ENCODE results near the gene SLC30A2. TPM values are rescaled to one million over a fixed set of nuclear protein-coding genes. Genes with fewer than 3 reads are reported as not detected.

SLC30A2 gene
- total RNA-seq, 1 experiment from 2014 or later, result 0.35 TPM

- Histone ChIP-seq H3K23ac (ENCODE audit: insufficient read length, low read depth, low read length) (no peak overlapping the region), H3K27me3 (ENCODE audit: insufficient read depth, low read length) (no peaks in the 10 kb centered on the region), H2BK5ac (ENCODE audit: insufficient read length, low read length) (no peak overlapping the region), H2BK12ac (ENCODE audit: insufficient read length, low read depth, low read length) (no peak overlapping the region), H2AK5ac (ENCODE audit: insufficient read length, low read length) (no peak overlapping the region), H3K23me2 (ENCODE audit: insufficient read length, low read depth, low read length, poor library complexity, severe bottlenecking) (peaks cover 5% of the 10 kb centered on the region), H3K4me2 (ENCODE audit: insufficient read depth, insufficient read length, low read length) (no peak overlapping the region), H3K27ac (ENCODE audit: insufficient read length, low read depth, low read length) (no peak overlapping the region), H3K79me2 (ENCODE audit: insufficient read depth, low read length) (no peaks in the 10 kb centered on the region), H3K9me3 (ENCODE audit: control insufficient read depth, low read depth, low read length) (no peaks in the 10 kb centered on the region), H2BK120ac (ENCODE audit: low read depth, low read length, poor library complexity, severe bottlenecking) (no peak overlapping the region), H3T11ph (ENCODE audit: low read length) (no peak overlapping the region), H4K8ac (replicated peaks; ENCODE audit: insufficient read length, low read depth, low read length) (no peak overlapping the region), H3K9ac (ENCODE audit: extremely low read depth, insufficient read length, low read length) (no peak overlapping the region), H4K5ac (ENCODE audit: insufficient read length, low read depth, low read length) (no peak overlapping the region), H3K14ac (ENCODE audit: insufficient read depth, low read length) (no peak overlapping the region), H3K56ac (ENCODE audit: insufficient read length, low read depth, low read length) (no peak overlapping the region), H3K18ac (ENCODE audit: insufficient read length, low read depth, low read length) (no peak overlapping the region), H2BK20ac (ENCODE audit: low read depth, low read length, poor library complexity, severe bottlenecking) (no peak overlapping the region), H4K91ac (ENCODE audit: insufficient read length, low read depth, low read length) (no peak overlapping the region), H3K79me1 (ENCODE audit: insufficient read depth, low read depth, low read length, poor library complexity, severe bottlenecking) (no peaks in the 10 kb centered on the region), H4K20me1 (ENCODE audit: control insufficient read depth, insufficient read depth, insufficient read length) (no peaks in the 10 kb centered on the region), H3K4ac (ENCODE audit: low read depth, low read length) (no peak overlapping the region), H3K4me1 (ENCODE audit: insufficient read depth, low read length) (peaks cover 3% of the 10 kb centered on the region; the same call in 1 of the 2 replicates), H2AFZ (ENCODE audit: low read length) (no peak overlapping the region), H2BK15ac (ENCODE audit: low read depth, low read length) (no peak overlapping the region)
- TF ChIP-seq CTCF (conservative IDR thresholded peaks at IDR 0.05), result no peak
- Mint-ChIP-seq H3K27me3 (ENCODE audit: low read depth) (no peaks in the 10 kb centered on the region), H3K27ac (no peak overlapping the region; a peak in 1 of 7 replicates), H3K9me3 (no peaks in the 10 kb centered on the region; a peak in 1 of 5 replicates), H3K4me1 (peaks cover 14 to 24% of the 10 kb centered on the region in 2 experiments), H3K36me3 (ENCODE audit: insufficient read depth in 1 of 3, low read depth in 3 of 3) (peaks cover 0 to 4% (median 0%) of the 10 kb centered on the region in 3 experiments; a peak in 2 of 7 replicates), H3K4me3 (no peak overlapping the region)
- no CpG with 5 or more reads among the region's 9 CpGs for whole genome bisulfite sequencing (ENCODE audit: extremely low coverage, insufficient read length, low lambda C conversion rate)
- DNase-seq, result no peak
Observed at GRCh38 chr1:25992689-25993171, 53.2 kb downstream of the SLC30A2 start.
